Effector CD4-positive, alpha-beta T cell (primary cell): Measurements from ENCODE around the gene RAF1.
"Not testable (repeated sequence)": the region's sequence is repeated elsewhere in the genome, so short reads cannot be mapped to it uniquely, and the experiment has no call there.

Experiments used
- DNase-seq: peaks from one replicate; pipeline ENCODE4 v3.0.0-alpha.2; 2020

RAF1 gene

DNA sequence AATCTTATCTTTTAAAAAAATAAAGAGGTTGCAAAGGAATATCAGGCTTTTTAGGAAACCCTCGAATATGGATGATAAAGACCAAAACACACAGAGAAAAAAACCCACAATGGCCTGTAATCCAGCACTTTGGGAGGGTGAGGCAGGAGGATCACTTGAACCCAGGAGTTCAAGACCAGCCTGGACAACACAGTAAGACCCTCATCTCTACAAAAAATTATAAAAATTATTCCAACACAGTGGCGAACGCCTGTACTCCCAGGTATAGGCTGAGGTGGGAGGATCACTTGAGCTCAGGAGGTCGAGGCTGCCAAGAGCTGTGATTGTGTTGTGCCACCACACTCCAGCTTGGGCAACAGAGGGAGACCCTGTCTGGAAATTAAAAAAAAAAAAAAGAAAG, 30.8 kb downstream of the RAF1 start:
- no peak for DNase-seq

DNA sequence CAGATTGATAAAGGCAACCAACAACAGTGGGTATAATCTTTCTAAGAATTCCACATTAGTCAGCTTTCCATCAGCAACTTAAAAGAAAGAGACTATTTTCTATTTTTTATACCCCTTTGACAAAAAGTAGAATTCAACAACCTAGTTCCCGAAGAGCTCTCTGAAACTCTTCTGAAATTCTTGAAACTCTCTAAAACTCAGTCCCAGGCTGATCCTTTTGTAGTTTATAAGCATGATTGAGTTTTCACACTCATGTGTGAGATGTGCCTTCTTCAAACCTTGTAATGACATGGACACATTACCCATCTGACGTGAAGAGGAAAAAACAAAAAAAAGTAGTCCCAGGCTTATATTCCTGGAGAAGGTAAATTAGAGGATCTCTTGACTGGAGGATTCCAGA, 31.4 kb downstream of the RAF1 start:
- no peak for DNase-seq

DNA sequence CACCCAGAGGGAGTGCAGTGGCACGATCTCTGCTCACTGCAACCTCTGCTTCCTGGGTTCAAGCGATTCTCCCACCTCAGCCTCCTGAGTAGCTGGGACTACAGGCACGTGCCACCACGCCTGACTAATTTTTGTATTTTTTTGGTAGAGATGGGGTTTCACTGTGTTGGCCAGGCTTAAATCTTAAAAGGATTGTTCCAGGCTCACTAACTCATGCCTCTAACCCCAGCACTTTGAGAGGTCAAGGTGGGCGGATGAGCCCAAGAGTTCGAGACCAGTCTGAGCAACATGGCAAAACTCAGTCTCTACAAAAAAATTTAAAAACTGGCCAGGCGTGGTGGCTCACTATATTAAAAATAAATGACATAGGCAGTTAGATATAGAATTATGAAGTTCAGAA, 33.1 kb downstream of the RAF1 start:
- not testable (repeated sequence) for DNase-seq

DNA sequence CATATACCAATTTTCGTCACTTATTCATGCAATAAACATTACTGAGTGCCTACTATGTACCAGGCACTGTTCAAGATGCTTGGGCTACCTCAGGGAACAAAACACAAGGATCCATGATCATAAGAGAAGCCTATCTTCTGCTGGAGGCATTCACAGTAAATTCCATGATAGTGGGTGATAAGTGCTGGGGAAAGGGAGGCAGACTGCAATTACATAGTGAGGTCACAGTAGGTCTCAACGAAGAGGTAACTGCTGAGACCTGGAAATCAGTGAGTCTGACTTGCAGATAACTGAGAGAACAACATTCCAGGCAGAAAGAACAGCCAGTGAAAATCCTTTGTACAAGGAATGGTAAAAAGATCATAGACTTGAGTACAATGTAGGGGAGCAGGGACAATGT, 33.6 kb downstream of the RAF1 start:
- DNase-seq = no peak

DNA sequence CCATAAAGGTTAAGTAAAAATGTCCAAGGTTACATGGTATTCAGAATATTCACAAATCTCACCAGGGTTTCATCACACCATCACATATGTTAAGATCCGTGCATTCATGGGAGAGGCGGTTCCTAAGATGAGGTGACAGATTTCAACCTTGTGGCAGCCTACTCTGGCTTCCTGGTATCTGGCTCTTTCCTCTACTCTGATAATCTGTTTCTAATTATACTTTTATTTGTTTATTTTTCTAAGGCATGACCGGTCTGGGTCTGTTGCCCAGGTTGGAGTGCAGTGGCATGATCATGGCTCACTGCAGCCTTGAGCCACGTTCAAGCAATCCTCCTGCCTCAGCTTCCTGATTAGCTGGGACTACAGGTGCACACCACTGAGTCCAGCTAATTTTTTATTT, 34.4 kb downstream of the RAF1 start:
- DNase-seq = no peak

DNA sequence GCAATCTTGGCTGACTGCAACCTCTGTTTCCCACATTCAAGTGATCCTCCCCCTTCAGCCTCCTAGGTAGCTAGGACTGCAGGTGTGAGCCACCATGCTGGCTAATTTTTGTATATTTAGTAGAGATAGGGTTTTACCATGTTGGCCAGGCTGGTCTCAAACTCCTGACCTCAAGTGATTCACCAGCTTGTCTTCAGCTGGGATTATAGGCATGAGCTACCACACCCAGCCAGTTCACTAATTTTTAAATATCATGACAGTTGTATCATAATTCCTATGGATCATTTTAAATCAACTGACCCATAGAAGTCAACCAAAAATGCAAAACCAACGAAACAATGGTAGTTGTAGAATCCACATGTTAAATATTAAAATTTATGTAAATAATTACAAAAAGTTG, 35.1 kb downstream of the RAF1 start:
- no peak for DNase-seq

DNA sequence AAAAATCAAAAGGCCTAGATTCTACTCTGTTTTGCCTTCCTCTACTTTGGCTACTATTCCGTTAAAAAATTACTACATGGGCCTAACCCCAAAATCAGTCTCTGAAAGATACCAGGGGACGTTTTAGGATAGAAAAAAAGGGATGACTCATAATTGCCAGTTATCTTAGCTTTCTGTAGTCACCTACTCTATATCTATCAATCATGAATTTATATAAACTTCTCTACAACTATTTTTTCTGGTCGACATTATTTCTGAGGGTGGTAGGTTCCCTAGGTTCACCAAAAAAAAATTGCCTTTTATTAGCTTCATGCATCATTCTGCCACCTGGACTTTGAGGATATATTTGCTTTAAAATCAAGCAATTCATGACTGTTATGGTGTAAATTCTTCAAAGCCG, 36.5 kb downstream of the RAF1 start:
- no peak for DNase-seq

DNA sequence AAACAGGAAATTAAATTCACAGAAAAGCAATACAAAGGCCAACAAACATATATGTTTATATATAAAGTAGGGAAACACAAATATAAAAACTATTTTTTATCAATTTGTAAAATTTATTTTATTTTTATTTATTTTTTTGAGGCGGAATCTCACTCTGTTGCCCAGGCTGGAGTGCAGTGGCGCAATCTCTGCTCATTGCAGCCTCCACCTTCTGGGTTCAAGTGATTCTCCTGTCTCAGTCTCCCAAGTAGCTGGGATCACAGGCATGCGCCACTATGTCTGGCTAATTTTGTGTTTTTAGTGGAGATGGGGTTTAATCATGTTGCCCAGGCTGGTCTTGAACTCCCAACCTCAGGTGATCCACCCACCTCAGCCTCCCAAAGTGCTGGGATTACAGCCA, 39.0 kb downstream of the RAF1 start:
- not testable (repeated sequence) for DNase-seq

DNA sequence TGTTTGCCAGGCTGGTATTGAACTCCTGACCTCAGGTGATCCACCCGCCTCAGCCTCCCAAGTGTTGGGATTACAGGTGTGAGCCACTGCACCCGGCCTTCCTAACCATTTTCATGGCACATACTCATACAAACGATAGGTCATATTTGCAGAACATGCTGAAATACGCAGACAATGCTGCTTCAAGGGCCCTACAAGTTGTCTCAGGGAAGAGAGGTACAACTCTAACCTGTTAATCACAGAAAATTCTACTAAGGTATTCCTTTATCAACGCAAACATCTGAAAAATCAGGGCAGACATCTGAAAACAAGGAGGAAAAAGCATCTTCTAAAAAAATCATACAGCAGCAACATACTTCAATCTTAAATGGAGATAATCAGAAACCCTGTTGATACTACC, 39.9 kb downstream of the RAF1 start:
- DNase-seq = no peak

DNA sequence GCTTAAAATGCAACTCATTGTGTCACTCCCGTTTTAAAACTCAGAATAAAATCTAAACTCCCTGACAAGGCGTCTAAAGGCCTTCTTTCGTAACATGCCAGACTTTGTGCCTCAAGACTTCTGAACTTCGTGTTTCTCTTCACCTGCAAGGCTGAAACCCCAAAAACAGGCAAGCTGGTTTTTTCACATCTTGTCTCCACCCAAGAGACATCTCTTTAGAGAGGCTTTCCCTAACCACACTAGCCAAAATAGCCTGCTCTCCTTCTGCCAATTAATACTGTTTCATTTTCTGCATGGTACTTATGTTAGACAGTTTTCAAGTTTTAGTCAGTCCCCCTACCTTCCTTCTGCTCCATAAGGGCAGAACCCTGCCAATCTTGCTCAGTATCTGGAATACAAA, 41.6 kb downstream of the RAF1 start:
- no peak for DNase-seq

DNA sequence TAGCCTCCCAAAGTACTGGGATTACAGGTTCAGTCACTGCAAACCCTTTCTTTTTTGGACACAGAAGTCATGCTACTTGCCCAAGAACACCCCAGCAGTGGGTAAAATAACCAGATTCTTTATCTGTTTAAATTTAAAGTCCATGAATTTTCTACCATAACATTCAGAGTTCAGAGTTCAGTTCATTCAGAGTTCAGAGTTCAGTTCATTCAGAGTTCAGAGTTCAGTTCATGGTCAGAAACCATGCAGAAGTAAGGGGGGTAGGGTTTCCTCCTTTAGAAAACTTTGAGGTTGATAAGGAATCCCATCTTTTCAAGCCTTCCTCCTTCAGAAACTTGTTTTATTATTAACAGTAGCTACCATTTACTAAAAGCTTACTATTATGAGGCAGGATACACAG, 43.2 kb downstream of the RAF1 start:
- no peak for DNase-seq

DNA sequence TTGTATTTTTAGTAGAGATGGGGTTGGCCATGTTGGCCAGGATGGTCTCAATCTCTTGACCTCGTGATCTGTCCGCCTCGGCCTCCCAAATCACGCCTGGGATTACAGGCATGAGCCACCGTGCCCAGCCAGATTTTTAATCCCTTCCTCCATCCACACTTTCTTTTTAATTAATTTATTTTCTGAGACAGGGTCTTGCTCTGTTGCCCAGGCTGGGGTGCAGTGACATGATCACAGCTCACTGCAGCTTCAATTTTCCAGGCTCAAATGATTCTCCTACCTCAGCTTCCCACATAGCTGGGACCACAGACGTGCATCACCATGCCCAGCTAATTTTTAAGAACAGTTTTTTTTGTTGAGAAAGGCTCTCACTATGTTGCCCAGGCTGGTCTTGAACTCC, 43.6 kb downstream of the RAF1 start:
- no peak for DNase-seq

DNA sequence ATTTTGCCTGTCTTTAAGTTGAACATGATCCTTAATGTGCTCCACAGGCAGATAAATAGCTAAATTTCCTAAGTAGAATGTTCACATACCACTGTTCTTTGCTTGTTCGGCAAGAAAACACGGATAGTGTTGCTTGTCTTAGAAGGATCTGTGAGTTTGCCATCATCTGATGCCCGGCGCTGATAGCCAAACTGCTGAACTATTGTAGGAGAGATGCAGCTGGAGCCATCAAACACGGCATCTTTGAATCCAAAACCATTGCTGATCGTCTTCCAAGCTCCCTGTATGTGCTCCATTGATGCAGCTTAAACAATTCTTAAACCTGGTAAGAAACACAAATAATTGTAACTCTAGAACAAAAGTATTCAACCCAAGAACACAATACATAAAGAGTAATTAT, 45.5 kb downstream of the RAF1 start:
- no peak for DNase-seq

DNA sequence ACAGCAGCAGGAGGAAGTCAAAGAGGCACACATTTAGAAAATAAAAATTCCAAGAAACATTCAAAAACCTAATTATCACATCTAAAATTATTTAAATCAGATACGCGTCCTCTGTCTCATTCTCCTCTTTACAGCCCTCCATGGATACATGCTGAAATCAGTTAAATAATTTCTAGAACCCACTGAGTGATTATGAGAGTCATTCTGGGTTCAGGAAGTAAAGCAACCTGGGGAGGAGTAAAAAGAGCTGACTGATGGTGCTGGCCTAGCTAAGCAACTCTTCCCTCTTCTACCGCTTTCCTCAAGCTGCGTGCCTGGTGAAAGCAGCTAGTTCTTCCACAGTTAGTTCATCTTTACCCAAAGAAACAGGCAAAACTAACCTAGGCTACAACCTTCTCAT, 48.7 kb downstream of the RAF1 start:
- DNase-seq = no peak

DNA sequence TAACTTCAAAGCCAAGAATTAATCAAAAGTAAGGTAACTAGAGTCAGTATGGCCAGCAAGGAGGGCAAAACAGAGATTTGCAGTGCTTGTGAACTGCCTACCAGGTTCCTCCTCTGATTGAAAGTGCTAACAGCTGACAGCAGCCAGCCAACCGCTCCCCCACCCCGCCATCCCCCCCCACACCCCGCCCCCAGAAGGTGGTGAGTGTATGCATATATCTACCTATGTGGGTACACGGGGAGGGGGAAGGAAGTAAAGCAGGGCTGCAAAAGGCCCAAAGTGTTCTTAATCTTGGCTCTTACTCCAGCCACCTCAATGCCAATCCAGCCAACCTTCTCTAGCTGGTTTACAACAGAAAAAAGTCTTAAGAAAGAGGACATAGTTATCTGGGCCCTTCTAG, 50.7 kb downstream of the RAF1 start:
- no peak for DNase-seq

DNA sequence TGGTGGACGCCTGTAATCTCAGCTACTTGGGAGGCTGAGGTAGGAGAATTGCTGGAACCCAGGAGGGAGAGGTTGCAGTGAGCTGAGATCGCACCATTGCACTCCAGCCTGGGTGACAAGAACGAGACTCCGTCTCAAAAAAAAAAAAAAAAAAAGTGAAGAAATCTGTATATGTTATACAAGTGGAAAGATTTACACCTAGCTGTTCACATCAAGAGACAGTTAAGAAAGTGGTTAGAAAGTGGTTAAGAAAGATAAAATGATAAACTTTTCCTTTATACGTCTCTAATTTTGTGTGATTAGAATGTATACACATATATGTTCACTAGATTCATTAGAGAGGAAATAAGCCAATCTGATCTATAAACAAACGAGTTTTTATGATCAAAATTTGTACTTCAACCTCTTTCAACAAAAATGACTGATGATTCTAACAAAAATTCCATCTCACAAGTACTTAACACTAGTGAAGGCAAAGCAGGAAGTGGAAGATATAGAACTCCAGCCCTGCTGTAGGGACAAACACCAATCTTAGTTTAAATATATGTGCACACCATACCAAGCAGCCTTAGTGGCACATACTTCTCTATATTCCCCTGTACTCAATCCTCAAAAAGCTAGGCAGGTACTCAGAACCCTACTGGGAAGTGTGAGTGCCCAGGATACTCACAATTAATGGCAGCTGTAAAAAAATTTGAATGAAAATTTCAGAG, 51.2 kb downstream of the RAF1 start:
- no peak for DNase-seq

DNA sequence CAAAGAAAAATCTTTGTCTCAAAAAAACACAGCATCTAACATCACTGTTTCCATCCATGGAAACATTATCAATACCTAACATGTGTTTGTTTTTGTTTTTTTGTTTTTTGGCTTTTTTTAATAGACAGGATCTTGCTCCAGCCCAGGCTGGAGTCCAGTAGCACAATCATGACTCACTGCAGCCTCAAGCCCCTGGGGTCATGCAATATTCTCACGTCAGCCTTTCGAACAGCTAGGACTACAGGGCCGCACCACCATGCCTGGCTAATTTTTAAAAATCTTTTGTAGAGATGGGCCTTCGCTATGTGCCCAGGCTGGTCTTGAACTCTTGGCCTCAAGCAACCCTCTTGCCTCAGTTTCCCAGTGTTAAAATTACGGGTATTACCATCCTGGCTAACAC, 52.8 kb downstream of the RAF1 start:
- DNase-seq = no peak

DNA sequence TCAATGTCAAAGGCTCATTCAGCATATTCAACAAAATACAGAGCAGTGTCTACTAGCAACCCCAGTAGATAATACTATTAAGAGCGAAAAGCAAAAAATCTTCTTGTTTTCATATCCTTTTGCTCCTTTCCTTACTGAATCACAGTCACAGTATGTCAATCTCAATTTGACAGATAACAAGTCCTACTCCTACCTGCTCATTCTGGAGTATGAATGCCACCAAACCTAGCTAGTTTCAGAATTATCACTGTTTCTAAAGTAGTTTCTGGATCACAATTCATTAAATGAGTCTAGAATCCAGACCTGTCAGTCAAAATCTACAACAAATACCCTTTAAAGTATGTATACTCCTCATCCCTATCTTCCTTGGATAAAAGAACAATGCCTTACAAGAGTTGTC, 55.5 kb downstream of the RAF1 start:
- DNase-seq = no peak

DNA sequence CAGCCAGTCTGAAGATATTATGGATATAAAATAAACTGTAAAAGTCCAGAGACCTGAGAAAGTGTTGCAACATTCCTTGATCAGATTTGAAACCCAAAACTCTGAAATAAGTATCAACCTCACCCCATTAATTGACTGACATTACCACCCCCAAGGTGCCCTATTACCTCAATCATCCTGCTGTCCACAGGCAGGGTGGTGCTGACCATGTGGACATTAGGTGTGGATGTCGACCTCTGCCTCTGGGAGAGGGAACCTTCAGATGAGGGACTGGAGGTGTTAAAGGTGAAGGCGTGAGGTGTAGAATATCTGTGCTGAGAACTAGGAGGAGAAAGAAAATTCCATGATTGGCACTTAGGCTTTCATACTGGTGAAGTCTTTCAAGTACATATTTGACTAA, 59.9 kb downstream of the RAF1 start:
- DNase-seq = no peak

DNA sequence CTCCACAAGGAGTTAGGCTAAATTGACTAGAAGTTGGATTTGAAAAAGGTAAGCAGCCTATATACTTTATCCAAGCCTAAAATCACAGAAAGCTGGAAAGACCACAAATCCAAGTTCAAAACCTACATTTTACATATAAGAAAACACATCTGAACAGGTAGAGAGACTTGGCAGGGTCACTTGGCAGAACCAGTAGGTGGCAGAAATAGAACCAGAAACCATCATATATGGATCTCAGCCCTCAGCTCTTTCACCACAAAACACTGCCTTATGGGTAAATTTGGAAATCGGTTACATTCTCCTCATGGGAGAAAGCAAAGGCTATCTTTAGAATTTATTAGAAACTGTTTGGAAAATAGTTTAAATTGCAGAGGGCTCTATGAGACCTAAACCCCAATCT, 62.8 kb downstream of the RAF1 start:
- DNase-seq = no peak

DNA sequence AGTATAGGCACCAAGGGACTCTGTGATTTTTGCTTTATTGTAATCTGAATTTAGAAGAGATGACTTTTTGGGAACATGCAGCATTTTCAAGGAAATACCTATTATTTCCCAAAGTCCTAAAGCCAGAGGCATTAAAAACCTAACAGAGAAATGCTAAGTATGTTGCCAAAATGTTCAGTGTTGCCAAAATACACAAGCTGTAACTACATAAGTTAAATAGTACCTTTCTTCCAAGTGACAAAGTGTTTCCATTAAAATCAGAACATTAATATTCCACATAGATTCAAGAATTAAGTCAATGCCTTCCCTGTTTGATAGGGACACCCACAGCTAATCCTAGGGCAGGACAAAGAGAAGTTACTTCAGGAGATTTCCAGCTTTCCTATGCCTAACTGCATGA, 65.0 kb downstream of the RAF1 start:
- no peak for DNase-seq

DNA sequence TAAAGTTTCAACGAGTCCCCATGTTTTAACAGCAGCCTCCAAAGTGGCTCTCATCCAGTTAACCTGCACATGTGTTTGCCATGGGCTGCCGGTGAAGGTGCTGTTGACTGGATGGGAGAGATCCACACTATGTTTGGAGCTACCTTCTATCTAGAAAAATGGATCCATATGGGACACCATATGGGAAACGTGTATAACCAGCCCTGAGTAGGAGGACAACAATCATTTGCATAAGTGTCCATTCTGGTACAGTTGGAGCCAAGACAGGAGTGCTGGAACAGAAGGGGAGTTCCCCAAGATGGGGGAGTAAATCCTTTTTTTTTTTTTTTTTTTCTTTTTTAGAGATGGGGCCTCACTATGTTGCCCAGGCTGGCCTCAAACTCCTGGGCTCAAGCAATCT, 70.4 kb downstream of the RAF1 start:
- DNase-seq = no peak

DNA sequence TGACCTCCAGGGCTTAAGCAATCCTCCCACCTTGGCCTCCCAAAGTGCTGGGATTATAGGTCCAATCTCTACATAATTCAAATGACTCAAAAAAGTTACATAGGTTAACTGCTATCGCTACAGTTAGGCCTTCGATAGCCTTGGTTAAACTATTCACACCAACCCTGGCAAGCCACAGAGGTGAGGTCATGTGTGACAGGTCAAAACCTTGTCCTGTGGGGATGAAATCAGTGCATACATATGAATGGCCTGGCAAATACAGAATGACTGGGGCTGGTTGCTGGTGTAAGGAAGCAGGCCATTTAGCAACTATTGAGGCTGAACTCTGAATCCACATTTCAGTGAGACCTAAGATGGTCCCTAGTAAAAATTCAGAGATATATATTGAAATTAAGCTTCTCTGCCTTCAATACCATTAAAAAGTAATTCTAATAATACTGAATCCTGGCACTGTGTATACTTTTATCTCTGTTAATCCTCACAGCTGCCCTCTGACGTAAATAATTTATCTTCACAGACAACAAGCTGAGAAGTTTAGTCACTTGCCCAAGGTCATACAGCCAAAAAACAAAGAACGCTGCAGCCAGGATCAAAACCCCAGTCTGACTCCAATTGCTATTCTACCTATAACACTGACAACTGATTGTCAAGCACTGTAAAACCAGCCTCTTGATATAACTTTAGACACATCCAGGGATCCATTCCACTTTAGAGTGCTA, 71.8 kb downstream of the RAF1 start:
- no peak for DNase-seq

DNA sequence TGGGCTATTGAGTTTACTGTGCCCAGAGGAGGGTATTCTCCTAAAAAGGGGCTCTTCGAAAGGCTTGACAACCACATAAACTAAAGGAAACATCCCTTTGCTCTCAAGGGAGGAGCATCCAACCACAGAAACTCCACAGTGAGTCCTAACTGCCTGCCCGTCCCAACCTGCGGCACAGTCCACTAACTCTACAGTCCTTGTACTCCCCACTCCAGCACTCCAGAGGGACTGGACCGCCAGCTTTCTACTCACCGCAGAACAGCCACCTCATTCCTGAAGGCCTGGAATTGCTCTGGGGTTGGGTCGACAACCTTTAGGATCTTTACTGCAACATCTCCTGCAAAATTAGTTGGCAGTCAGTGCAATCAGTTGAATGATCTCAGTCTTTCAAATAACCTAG, 72.5 kb downstream of the RAF1 start:
- DNase-seq = no peak

DNA sequence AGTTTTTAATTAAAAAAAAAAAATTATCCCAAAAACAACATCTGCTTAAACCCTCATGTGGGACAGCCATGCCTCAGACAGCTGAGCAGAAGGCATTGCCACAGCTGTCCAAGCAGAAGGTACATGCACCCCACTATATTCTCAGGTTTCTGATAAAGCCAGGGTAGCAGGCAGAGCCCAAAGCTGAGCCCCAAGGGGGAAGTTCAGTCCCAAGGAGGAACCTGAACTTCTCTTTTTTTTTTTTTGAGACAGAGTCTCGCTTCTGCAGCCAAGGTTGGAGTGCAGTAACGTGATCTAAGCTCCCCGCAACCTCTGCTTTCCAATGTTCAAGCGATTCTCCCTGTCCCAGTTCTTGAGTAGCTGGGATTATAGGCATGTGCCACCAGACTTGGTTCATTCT, 73.8 kb downstream of the RAF1 start:
- no peak for DNase-seq
